Measurements from ENCODE around the gene CHD2. TPM values are rescaled to one million over a fixed set of nuclear protein-coding genes. Genes with fewer than 3 reads are reported as not detected.

The CHD2 gene
- total RNA-seq, 1 experiment from 2014 or later = 63.3 TPM

- H3K4me3 Mint-ChIP-seq = no peak overlapping the region
Measured at GRCh38 chr15:92925454-92925853, 25.3 kb downstream of the CHD2 start.

More at GRCh38 chr15:92925454-92925853, 25.3 kb downstream of the CHD2 start:
- H4K91ac ChIP-seq (ENCODE audit: insufficient read length, low read depth, low read length) = no peak overlapping the region
- no peak overlapping the region for H4K5ac ChIP-seq (ENCODE audit: insufficient read length, low read depth, low read length)
- no peak overlapping the region for H2BK120ac ChIP-seq (ENCODE audit: low read depth, low read length, poor library complexity, severe bottlenecking)
- H2BK12ac ChIP-seq (ENCODE audit: insufficient read length, low read depth, low read length) = no peak overlapping the region
- no peak overlapping the region for H3K4ac ChIP-seq (ENCODE audit: low read depth, low read length)
- H3K79me1 ChIP-seq (ENCODE audit: insufficient read depth, low read depth, low read length, poor library complexity, severe bottlenecking) = peaks cover 6% of the 10 kb centered on the region
- H2AK5ac ChIP-seq (ENCODE audit: insufficient read length, low read length) = no peak overlapping the region
- no peak overlapping the region for H3K56ac ChIP-seq (ENCODE audit: insufficient read length, low read depth, low read length)
- no peak overlapping the region for H3K14ac ChIP-seq (ENCODE audit: insufficient read depth, low read length)
- no peak overlapping the region for H3K9ac ChIP-seq (ENCODE audit: extremely low read depth, insufficient read length, low read length)
- Mint-ChIP-seq H3K36me3 (ENCODE audit: insufficient read depth in 1 of 3, low read depth in 3 of 3) (peaks cover 46 to 73% (median 72%) of the 10 kb centered on the region in 3 experiments), H3K4me1 (peaks cover 34 to 37% of the 10 kb centered on the region in 2 experiments), H3K9me3 (no peaks in the 10 kb centered on the region), H3K27me3 (ENCODE audit: low read depth) (no peaks in the 10 kb centered on the region), H3K27ac (no peak overlapping the region; a peak in 1 of 7 replicates)
- no peaks in the 10 kb centered on the region for H3K23me2 ChIP-seq (ENCODE audit: insufficient read length, low read depth, low read length, poor library complexity, severe bottlenecking)
- H3K27ac ChIP-seq (ENCODE audit: insufficient read length, low read depth, low read length) = no peak overlapping the region
- H3K4me1 ChIP-seq (ENCODE audit: insufficient read depth, low read length) = peaks cover 6% of the 10 kb centered on the region; the same call in 1 of the 2 replicates
- WGBS (ENCODE audit: extremely low coverage, insufficient read length, low lambda C conversion rate) = no CpG with 5 or more reads among the region's 2 CpGs
- no peak for TF ChIP-seq CTCF (conservative IDR thresholded peaks at IDR 0.05)
- H3T11ph ChIP-seq (ENCODE audit: low read length) = no peak overlapping the region
- no peak for DNase-seq
- no peaks in the 10 kb centered on the region for H3K27me3 ChIP-seq (ENCODE audit: insufficient read depth, low read length)
- H2BK20ac ChIP-seq (ENCODE audit: low read depth, low read length, poor library complexity, severe bottlenecking) = no peak overlapping the region
- no peaks in the 10 kb centered on the region for H3K9me3 ChIP-seq (ENCODE audit: control insufficient read depth, low read depth, low read length)
- no peaks in the 10 kb centered on the region for H4K20me1 ChIP-seq (ENCODE audit: control insufficient read depth, insufficient read depth, insufficient read length)
- no peak overlapping the region for H2BK5ac ChIP-seq (ENCODE audit: insufficient read length, low read length)
- H3K23ac ChIP-seq (ENCODE audit: insufficient read length, low read depth, low read length) = no peak overlapping the region
- H3K18ac ChIP-seq (ENCODE audit: insufficient read length, low read depth, low read length) = no peak overlapping the region
- no peak overlapping the region for H3K4me2 ChIP-seq (ENCODE audit: insufficient read depth, insufficient read length, low read length)
- no peak overlapping the region for H2BK15ac ChIP-seq (ENCODE audit: low read depth, low read length)
- no peak overlapping the region for H4K8ac ChIP-seq (replicated peaks; ENCODE audit: insufficient read length, low read depth, low read length)
- no peak overlapping the region for H2AFZ ChIP-seq (ENCODE audit: low read length)
- H3K79me2 ChIP-seq (ENCODE audit: insufficient read depth, low read length) = peaks cover 11% of the 10 kb centered on the region; the same call in 1 of the 2 replicates

All from H9 (cell line).